K562 (cell line): Measurements from ENCODE around the gene PSMA4. TPM values are rescaled to one million over a fixed set of nuclear protein-coding genes. Genes with fewer than 3 reads are reported as not detected.
A peak's percentile ranks its signal among the peaks of the same experiment; 100 is the strongest.

Experiments
- BACH1 ChIP-seq: fragments of 200-800 bp; sonication (Bioruptor generic); IDR thresholded peaks from 2 replicates; pipeline ENCODE4 v1.6.1; 2016; ENCODE audit warnings: missing genetic modification characterization, missing compliant biosample characterization
- C11orf30 ChIP-seq: fragments of 450-650 bp; IDR thresholded peaks from 2 replicates; pipeline ENCODE4 v1.6.1; 2016; ENCODE audit warnings: low read depth, mild to moderate bottlenecking
- HNRNPL ChIP-seq: fragments of 200-400 bp; formaldehyde crosslinking; IDR thresholded peaks from 2 replicates; pipeline ENCODE4 v1.6.1; 2017; ENCODE audit warnings: low read depth, mild to moderate bottlenecking, low read length
- KLF1 ChIP-seq: fragments of 450-650 bp; IDR thresholded peaks from 2 replicates; pipeline ENCODE4 v1.6.1; 2016; ENCODE audit warnings: missing genetic modification characterization, missing compliant biosample characterization
- LARP7 ChIP-seq: fragments of 450-650 bp; IDR thresholded peaks from 2 replicates; pipeline ENCODE4 v1.6.1; 2016
- MAFF ChIP-seq: IDR thresholded peaks from 2 replicates; pipeline ENCODE4 v1.6.1; 2012; ENCODE audit warnings: low read length, improper control_type of control experiment
- MAFG ChIP-seq: fragments of 450-650 bp; conservative IDR thresholded peaks from 2 replicates; pipeline ENCODE4 v1.6.1; 2016; ENCODE audit warnings: missing genetic modification characterization, missing compliant biosample characterization
- MAFK ChIP-seq: IDR thresholded peaks from 2 replicates; pipeline ENCODE4 v1.6.1; 2011; ENCODE audit warnings: low read length, improper control_type of control experiment
- POLR2AphosphoS5 ChIP-seq: IDR thresholded peaks from 2 replicates; pipeline ENCODE4 v1.6.1; 2011; ENCODE audit warnings: mild to moderate bottlenecking, low read depth, low read length, moderate library complexity; ENCODE audit not compliant: control insufficient read depth, insufficient read depth
- PTBP1 ChIP-seq: fragments of 200-400 bp; formaldehyde crosslinking; IDR thresholded peaks from 2 replicates; pipeline ENCODE4 v1.6.1; 2017; ENCODE audit warnings: low read depth, low read length
- RBM14 ChIP-seq: fragments of 200-400 bp; formaldehyde crosslinking; IDR thresholded peaks from 2 replicates; pipeline ENCODE4 v1.6.1; 2018; ENCODE audit warnings: low read depth, mild to moderate bottlenecking, low read length, moderate library complexity, borderline replicate concordance; ENCODE audit not compliant: insufficient read depth
- ZMIZ1 ChIP-seq, 2 experiments: fragments of 150-350 bp in 1 of 2; IDR thresholded peaks; 2 replicates each; pipeline ENCODE4 v1.6.1; 2012 to 2016; ENCODE audit warnings: low read depth in 2 of 2, low read length in 2 of 2, mild to moderate bottlenecking in 1 of 2, moderate library complexity in 1 of 2
- ZNF316 ChIP-seq: fragments of 450-650 bp; IDR thresholded peaks from 2 replicates; pipeline ENCODE4 v1.6.1; 2016
- ZNF318 ChIP-seq, 2 experiments: fragments of 450-650 bp; IDR thresholded peaks; 2 replicates each; pipeline ENCODE4 v1.6.1; 2016; ENCODE audit warnings: mild to moderate bottlenecking in 2 of 2, borderline replicate concordance in 1 of 2, low read depth in 1 of 2, moderate library complexity in 1 of 2
- ZNF507 ChIP-seq: conservative IDR thresholded peaks from 2 replicates; pipeline ENCODE4 v1.6.1; 2017; ENCODE audit warnings: missing genetic modification characterization, missing compliant biosample characterization
- polyA plus RNA-seq, 8 experiments: library from polyadenylated mRNA; depleted of rRNA in 4 of 8; stranded (reverse) in 5 of 8; unstranded in 3 of 8; fragments of >200 nt; fragmentation: Nextera tagmentation in 2 of 8; fragmentation: Illumina TruSeq in 1 of 8; extraction: Ambion mirVana in 2 of 8; extraction: Trizol in 1 of 8; gene quantifications; 2 replicates each; pipeline versions ENCODE4 v1.2.1 to v1.2.3, GENCODE V29; 2011 to 2014; ENCODE audit warnings: inconsistent platforms in 1 of 8, missing spikeins in 1 of 8
- total RNA-seq, 7 experiments: library from RNA; depleted of rRNA in 6 of 7; stranded (reverse); fragments of >200 nt in 6 of 7; fragmentation: Illumina TruSeq in 2 of 7; extraction: Trizol in 2 of 7; gene quantifications; 2 replicates each; pipeline versions ENCODE4 v1.2.1 to v1.2.3, GENCODE V29; 2011 to 2021; ENCODE audit warnings: low replicate concordance in 1 of 7
- TF ChIP-seq, protein P1 (sequence below), 2 experiments: IDR thresholded peaks; 2 replicates each; pipeline ENCODE4 v1.6.1; 2011; ENCODE audit warnings: borderline replicate concordance in 1 of 2, control low read depth in 1 of 2, low read depth in 1 of 2, low read length in 1 of 2, mild to moderate bottlenecking in 1 of 2, mixed read lengths in 1 of 2, moderate library complexity in 1 of 2; ENCODE audit not compliant: insufficient read depth in 1 of 2, insufficient read length in 1 of 2, poor library complexity in 1 of 2, severe bottlenecking in 1 of 2; ENCODE audit errors: extremely low read depth in 1 of 2

PSMA4 gene
- total and polyA plus RNA-seq, 9 of the 15 experiments (the other 6 are each of a cell fraction or from before 2014, with no cell fraction given) = 304 to 1,857 (median 666) TPM

DNA sequence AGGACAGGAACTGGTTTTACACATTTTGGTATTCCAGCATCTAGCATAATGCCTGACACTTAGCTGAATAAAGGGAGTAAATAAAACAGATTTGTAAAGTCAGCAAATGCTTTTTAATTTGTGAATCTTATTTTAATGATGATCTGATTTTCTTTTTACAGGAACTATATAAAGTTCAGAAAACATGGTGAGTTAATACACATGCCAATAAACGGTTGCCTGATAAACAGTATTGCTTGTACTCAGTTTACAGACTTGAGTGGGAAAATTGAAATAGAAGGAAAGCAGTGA, 1.4 kb downstream of the PSMA4 start (continued):
- no peak for TF ChIP-seq ZMIZ1 (IDR thresholded peaks at IDR 0.05; ENCODE audit: low read depth in 2 of 2, low read length in 2 of 2)
- TF ChIP-seq BACH1 (tag) = no peak
- no peak for TF ChIP-seq HNRNPL
- no peak for TF ChIP-seq KLF1 (tag)
- peak; percentile 77 for TF ChIP-seq C11orf30
- no peak for TF ChIP-seq LARP7
- TF ChIP-seq POLR2AphosphoS5 = no peak
- TF ChIP-seq RBM14 = no peak
- no peak for TF ChIP-seq PTBP1
- TF ChIP-seq ZNF318 (IDR thresholded peaks at IDR 0.05; ENCODE audit: borderline replicate concordance in 1 of 2, low read depth in 1 of 2) = 0 out of 4 replicates have a peak, but pooled peaks of 1 of the 2 experiments have one; percentile 25
- no peak for TF ChIP-seq ZNF507 (tag)
- peak; percentile 83 for TF ChIP-seq ZNF316
- no peak for TF ChIP-seq MAFK
- TF ChIP-seq MAFF = 0 out of 2 replicates have a peak, but pooled peaks have one; percentile 25
- peak; percentile 52; the same call in 1 of the 2 replicates for TF ChIP-seq MAFG
- TF ChIP-seq, protein P1, sequence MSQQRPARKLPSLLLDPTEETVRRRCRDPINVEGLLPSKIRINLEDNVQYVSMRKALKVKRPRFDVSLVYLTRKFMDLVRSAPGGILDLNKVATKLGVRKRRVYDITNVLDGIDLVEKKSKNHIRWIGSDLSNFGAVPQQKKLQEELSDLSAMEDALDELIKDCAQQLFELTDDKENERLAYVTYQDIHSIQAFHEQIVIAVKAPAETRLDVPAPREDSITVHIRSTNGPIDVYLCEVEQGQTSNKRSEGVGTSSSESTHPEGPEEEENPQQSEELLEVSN (IDR thresholded peaks at IDR 0.05; ENCODE audit: borderline replicate concordance in 1 of 2, extremely low read depth in 1 of 2, insufficient read depth in 1 of 2, insufficient read length in 1 of 2, low read depth in 1 of 2, low read length in 1 of 2, poor library complexity in 1 of 2, severe bottlenecking in 1 of 2) = no peak
